DOHH2 (cell line): ENCODE measurements around the gene XRN2.

Experiments
- EZH2phosphoT487 ChIP-seq: fragments of 200-600 bp; sonication (generic); IDR thresholded peaks from 2 replicates; pipeline ENCODE4 v1.6.1; 2017; ENCODE audit warnings: borderline replicate concordance, mild to moderate bottlenecking, antibody characterized with exemption, low read length, moderate library complexity, mixed read lengths
- TF ChIP-seq, protein P1 (sequence below): fragments of 200-600 bp; sonication (generic); IDR thresholded peaks from one replicate; pipeline ENCODE4 v1.5.1; 2014; ENCODE audit warnings: antibody characterized with exemption, mild to moderate bottlenecking, low read depth, low read length; ENCODE audit not compliant: poor library complexity, severe bottlenecking

DNA sequence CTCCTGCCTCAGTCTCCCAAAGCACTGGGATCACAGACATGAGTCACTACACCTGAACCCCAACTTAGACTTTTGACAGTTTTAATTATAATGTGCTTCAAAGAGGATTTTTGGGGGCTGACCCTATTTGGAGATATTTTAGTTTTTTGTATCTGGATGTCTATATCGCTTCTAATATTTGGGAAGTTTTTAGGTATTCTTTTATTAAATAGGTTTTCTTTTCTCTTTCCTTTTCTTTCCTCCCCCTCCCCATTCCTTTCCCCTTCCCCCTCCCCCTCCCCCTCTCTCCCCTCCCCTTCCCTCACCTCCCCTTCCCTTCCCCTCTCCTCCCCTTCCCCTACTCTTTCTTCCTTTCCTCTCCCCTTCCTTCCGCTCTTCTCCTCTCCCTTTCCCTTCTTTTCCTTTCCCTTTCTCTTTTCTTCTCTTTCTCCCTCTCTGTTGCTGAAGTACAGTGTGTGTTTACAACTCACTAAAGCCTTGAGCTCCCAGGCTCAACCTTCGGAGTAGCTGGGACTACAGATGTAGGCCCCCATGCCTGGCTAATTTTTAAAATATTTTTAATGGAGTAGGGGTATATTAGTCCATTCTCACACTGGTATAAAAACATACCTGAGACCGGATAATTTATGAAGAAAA, 118.6 kb downstream of the XRN2 start:
- TF ChIP-seq, protein P1, sequence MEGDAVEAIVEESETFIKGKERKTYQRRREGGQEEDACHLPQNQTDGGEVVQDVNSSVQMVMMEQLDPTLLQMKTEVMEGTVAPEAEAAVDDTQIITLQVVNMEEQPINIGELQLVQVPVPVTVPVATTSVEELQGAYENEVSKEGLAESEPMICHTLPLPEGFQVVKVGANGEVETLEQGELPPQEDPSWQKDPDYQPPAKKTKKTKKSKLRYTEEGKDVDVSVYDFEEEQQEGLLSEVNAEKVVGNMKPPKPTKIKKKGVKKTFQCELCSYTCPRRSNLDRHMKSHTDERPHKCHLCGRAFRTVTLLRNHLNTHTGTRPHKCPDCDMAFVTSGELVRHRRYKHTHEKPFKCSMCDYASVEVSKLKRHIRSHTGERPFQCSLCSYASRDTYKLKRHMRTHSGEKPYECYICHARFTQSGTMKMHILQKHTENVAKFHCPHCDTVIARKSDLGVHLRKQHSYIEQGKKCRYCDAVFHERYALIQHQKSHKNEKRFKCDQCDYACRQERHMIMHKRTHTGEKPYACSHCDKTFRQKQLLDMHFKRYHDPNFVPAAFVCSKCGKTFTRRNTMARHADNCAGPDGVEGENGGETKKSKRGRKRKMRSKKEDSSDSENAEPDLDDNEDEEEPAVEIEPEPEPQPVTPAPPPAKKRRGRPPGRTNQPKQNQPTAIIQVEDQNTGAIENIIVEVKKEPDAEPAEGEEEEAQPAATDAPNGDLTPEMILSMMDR: no peak
- TF ChIP-seq EZH2phosphoT487: no peak
